Measurements from ENCODE around the gene KCTD17.

The KCTD17 gene

DNA sequence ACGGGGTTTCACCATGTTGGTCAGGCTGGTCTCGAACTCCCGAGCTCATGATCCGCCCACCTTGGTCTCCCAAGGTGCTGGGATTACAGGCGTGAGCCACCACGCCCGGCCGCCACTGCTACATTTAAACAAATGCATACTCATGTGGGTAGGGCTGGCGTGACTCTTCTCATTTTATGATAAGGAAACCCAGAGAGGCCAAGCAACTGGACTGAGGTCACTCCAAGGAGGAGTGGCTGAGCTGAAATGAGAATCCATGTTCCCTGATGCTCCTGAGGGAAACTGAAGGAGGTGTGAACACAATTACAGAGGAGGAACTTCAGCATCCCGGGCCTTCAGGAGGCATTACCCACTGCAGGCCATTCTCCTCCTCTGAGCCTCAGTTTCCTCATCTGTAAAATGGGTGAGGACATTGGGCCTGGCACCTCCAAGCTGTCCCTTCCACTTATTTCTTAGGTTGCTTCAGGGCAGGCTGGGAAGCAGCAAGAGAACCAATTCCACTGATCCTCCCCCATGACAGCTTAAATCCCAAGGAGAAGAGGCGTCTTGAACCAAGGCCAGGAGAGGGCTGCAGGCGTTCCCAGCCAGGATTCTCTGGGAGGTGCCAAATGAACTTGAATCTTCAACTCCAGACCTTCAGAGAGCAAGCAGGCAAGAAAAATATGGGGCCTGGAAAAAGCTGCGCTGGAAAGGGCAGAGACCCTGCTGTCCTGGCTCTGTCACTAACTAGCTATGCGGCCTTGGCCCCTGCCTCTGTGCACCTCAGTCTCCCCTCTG is 35.2 kb upstream of the KCTD17 start:
- no peak for FAIRE-seq
- no peak for TF ChIP-seq POLR2A (IDR thresholded peaks at IDR 0.05; ENCODE audit: low read depth, low read length)
- DNase-seq (ENCODE audit: insufficient read length, low spot score), result no peak

DNA sequence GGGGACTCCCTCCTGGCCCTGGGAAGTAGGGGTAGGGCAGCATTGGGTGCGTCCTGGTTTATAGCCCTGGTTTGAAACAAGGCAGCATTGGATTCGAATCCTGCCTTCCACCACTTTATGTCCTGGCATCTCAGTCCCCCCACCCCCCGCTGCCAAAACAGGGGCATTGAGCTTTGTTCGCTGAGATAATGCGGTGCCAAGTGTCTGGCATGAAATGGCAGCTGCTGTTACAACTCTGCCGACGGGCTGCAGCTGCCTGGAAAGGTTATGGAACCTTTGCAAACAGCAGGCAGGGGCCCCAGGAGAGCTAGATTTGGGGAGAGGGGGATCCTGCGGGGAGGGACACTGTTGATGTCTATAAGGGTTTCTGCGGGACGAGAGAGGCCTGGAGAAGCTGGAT is 34.2 kb upstream of the KCTD17 start:
- FAIRE-seq (no peak), DNase-seq (ENCODE audit: insufficient read length, low spot score) (no peak)
- no peak for TF ChIP-seq POLR2A (IDR thresholded peaks at IDR 0.05; ENCODE audit: low read depth, low read length)

DNA sequence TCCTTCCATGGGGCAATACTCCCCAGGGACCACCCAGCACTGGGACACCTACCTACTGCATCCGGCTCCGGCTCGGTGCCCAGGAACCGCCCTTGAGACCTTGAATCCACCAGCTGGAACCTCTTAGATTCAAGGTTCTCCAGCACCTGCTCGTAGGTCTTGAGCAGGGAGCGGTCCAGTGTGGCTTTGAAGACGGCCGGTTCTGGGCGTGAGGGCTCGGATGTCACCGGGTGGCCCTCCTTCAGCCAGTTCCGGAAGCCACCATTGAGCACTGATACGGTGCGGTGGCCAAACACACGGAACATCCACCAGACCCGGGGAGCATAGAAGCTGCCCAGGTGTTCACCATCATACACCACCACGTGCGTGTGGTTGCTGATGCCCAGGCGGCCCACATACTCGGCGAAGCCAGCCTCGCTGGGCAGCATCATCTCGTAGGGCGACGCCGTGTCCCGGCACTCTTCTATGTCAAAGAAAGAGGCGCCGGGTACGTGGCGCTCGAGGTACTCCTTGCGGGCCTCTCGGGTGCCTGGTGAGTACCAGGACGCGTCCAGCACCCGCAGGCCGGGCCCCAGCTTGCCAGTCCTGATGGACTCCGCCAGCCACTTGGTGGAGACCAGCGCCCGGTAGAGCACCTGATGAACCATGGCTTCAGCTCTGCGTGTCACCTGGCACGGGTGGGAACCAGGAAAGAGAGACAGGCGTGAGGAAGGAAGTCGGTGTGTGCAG is 33.3 kb upstream of the KCTD17 start:
- no peak for TF ChIP-seq POLR2A (IDR thresholded peaks at IDR 0.05; ENCODE audit: low read depth, low read length)
- no peak for FAIRE-seq

DNA sequence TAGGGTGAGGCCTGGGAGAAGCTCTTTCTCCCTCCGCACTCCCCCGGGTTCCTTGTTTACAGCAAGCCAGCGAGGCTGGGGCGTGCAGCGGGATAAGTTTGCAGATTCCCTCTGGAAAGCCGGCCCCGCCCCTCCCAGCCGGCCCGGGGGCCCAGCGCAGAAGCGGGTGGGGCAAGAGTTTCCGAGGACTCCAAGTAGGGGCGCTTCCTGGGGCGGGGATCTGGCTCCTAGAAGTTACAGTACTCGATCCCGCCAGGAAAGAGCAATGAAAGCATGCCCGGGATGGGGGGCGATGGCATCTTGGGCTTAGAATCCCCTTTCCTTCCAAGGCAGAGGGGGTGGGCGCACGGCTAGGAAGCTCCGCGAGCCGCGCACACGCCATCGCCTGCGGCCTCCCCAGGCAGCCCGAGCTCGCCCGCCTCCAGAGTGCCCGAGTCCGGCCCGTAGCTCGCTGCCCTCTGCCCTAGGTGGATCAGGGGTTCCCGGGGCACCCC is 32.7 kb upstream of the KCTD17 start:
- FAIRE-seq, result no peak
- no peak for TF ChIP-seq POLR2A (IDR thresholded peaks at IDR 0.05; ENCODE audit: low read depth, low read length)
- no peak for DNase-seq (ENCODE audit: insufficient read length, low spot score)

More for the DNA sequence above, 33.3 kb upstream of the KCTD17 start:
- no peak for DNase-seq (ENCODE audit: insufficient read length, low spot score)

DNA sequence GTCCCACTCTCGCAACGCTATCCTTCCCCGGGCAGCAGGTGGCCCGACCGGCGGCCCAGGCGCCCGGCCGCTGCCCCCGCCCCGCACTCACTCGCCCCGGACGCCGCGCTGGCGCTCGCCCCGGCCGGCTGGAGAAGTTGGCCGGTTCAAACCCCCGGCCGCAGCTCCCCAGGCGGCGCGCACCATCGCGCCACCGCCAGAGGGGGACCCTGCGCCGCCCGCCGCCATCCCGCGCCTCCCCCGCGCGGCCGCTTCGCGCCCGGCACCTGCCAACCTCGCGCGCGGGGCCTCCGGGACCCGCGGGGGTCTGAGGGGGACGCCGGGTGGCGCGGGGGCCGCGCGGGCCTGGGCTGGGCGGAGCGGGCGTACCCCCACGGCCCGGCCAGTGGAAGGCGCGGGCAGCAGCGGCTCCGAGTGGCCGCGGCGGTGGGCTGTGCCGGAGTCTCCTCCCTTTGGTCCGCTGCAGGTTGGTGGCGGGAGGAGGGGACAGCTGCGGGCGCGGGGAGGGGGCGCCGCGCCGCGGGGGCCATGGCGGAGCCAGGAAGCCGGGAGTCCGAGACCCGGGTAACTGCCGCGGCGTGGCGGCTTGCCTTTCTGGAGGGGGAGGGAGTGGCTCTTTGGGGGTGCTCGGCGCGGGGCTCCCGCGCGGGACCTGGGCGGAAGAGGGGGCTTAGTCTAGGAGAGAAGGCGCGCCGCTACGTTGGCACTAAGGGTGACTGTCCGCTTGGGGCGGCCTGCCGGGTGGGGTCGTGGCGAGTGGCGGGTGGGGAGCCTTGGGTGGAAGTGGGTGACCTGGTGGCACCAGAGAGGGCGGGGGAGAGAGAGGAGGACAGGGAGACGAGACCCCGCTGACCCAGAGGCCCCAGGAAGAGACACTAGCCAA is 32.0 kb upstream of the KCTD17 start, which contains the start of the genes MPST and TST:
TSS of gene MPST (plus strand) at position 434 of the 883 bp plus-strand sequence. CDS start at position 529, 95 bp downstream.
TSS of gene TST (minus strand) at position 139 of the 883 bp plus-strand sequence. CDS start 715 bp downstream, outside the sequence.
- DNase-seq (ENCODE audit: insufficient read length, low spot score), result peak; percentile 69
- peak; percentile 72 for TF ChIP-seq POLR2A (IDR thresholded peaks at IDR 0.05; ENCODE audit: low read depth, low read length)
- FAIRE-seq, result no peak

DNA sequence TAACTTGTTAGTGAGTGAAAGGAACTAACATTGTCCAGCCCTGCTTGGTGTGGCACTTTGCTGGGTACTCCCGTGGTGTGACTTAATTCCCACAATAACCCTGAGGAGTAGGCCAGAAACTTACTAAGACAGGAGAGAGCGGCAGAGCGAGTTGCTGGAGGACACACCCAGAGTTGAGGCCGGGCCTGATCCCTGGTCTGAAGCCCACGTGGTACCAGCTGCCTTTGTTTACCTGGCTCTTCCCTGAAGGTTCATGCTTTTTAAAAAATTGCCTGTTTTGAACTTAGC is 31.4 kb upstream of the KCTD17 start:
- DNase-seq (ENCODE audit: insufficient read length, low spot score) (peak; percentile 19), FAIRE-seq (no peak)
- TF ChIP-seq POLR2A (IDR thresholded peaks at IDR 0.05; ENCODE audit: low read depth, low read length), result no peak

DNA sequence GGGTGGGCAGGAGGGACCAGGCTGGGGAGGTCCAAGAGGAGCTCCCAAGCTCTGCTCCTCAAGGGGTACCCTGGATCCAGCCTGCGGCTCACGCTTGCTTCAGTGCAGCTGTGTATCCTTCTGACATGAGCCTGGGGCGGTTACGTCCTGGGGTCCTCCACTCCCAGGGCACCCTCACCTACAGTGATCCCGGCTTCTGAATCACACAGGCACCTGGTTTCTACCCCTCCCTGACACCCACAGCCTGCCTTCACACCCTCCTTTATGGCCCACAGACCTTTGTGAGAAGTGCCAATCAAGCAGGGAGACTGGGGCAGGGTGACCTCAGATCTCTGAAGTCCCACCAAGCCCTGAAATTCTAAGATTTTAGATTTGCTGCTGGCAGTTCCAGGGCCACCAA is 30.5 kb upstream of the KCTD17 start:
- FAIRE-seq, result no peak
- no peak for TF ChIP-seq POLR2A (IDR thresholded peaks at IDR 0.05; ENCODE audit: low read depth, low read length)

DNA sequence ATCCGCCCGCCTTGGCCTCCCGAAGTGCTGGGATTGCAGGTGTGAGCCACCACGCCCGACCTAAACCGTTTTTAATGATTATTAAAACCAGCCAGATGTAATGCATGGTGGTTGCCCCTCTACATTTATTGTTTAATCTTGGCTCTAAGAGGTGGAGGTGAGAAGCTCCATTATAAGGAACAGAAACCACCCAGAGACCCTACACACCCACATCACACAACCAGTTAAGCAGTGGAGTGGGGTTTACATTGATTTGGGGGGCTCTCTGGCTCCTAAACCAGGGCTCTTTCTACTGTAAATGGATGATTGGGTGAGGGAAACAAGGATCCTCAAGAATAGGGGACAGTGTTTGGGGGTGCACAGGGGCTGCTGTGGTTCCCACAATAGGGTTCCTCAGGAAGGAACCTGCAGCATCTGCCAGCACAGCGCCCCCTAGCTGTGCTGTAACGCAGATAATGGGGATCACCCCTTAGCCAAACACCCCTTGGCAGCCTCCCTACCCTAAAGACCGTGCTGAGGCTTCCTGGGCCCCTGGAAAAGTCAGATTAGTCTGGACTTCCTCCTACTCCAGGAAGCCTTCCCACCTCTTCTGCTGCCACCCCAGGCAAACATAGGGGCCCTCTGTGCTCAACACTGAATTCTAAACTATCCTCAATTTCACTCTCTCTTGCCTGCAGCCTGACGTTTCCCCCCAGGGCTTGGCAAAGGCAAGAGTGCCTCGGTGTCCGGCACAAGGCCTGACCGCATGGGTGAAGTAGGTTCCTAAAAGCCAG is 29.6 kb upstream of the KCTD17 start:
- peak; percentile 49 for DNase-seq (ENCODE audit: insufficient read length, low spot score)
- no peak for TF ChIP-seq POLR2A (IDR thresholded peaks at IDR 0.05; ENCODE audit: low read depth, low read length)

More for the DNA sequence above, 30.5 kb upstream of the KCTD17 start:
- no peak for DNase-seq (ENCODE audit: insufficient read length, low spot score)

DNA sequence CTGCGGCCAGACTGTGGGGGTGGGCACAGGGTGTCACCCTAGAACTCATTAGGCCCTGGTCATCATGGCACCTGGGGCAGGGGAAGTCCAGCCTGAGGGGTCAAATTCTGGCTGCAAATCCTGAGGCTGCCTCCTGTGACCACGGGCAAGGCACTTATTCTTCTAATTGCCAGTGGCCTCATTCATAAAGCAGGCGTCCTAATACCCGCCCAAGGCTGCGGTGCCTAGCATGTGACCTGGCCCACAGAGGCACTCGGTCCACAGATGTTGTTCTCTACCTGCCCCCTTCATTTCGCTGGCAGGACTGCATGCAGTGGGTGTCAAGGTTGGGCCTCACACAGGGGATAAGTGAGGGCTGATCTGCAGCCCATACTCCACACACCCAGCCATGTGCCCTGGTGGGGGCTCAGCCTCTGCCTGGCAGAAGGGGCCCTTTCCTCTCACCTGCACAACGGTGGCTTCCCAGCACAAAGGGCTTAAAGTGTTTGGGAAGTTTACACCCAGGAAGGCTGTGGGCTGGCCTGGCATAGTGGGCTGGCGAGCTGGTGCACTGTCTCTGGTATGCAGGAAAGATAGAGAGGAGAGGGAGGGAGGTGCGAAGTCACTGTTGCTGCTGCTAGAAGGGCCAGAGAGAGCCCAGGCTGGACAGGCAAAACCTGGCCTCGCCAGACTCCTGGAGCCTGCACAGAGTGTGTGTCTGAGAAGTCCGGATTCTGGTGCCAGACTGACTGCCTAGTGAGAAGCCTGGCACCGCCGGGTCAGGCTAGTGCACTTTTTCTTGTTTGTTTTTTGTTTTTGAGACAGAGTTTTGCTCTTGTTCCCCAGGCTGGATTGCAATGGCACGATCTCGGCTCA is 28.8 kb upstream of the KCTD17 start:
- DNase-seq (ENCODE audit: insufficient read length, low spot score) (no peak), FAIRE-seq (no peak)
- TF ChIP-seq POLR2A (IDR thresholded peaks at IDR 0.05; ENCODE audit: low read depth, low read length), result no peak

More for the DNA sequence above, 29.6 kb upstream of the KCTD17 start:
- no peak for FAIRE-seq

DNA sequence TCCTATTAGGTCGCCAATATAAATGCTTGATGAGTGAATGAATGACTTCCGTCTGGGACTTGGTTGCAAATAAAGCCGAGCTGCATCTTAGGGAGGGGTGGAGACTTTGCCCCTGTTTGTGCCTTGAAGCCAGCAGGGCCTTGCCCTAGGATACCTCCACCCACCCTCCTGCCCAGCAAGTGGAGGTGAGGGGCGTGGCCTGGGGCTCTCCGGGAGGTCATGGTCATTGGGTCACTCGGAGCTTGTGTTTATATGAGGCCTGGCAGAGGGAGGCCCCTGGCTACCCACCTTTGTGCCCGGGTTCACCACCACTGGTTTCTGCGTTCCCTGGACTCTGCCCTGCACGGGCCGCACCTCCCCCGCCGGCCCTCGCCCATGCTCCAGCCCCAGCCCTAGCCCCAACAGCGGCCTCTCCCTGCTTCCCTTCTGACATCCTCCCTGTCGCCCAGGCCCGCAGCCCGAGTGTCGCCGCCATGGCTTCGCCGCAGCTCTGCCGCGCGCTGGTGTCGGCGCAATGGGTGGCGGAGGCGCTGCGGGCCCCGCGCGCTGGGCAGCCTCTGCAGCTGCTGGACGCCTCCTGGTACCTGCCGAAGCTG is 27.7 kb upstream of the KCTD17 start:
- DNase-seq (ENCODE audit: insufficient read length, low spot score), result no peak
- FAIRE-seq, result no peak
- no peak for TF ChIP-seq POLR2A (IDR thresholded peaks at IDR 0.05; ENCODE audit: low read depth, low read length)

DNA sequence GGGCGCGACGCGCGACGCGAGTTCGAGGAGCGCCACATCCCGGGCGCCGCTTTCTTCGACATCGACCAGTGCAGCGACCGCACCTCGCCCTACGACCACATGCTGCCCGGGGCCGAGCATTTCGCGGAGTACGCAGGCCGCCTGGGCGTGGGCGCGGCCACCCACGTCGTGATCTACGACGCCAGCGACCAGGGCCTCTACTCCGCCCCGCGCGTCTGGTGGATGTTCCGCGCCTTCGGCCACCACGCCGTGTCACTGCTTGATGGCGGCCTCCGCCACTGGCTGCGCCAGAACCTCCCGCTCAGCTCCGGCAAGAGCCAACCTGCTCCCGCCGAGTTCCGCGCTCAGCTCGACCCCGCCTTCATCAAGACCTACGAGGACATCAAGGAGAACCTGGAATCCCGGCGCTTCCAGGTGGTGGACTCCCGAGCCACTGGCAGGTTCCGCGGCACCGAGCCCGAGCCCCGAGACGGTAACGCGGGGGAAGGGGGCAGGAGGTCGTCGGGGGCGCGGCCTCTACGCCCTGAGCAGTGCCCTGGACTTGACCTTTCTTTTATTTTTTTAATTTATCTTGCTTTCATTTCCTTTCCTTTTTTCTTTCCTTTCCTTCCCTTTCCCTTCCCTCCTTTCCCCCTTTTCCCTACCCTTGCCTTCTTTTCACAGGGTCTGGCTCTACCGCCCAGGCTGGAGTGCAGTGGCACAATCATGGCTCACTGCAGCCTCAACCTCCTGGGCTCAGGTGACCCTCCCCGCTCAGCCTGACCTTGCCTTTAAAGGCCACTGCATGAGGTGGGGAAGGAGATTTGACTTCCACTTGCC is 27.0 kb upstream of the KCTD17 start:
- FAIRE-seq (no peak), DNase-seq (ENCODE audit: insufficient read length, low spot score) (no peak)
- TF ChIP-seq POLR2A (IDR thresholded peaks at IDR 0.05; ENCODE audit: low read depth, low read length), result no peak
